ENCODE measurements around the gene TGFB3. TPM values are rescaled to one million over a fixed set of nuclear protein-coding genes. Genes with fewer than 3 reads are reported as not detected.

TGFB3 gene
- total and polyA plus RNA-seq, 4 donors, result 2.1 to 5.8 (median 3.2) TPM

GRCh38 chr14:75913183-75913582, 68.6 kb downstream of the TGFB3 start:
- no peaks in the 10 kb centered on the region for H3K27me3 ChIP-seq (ENCODE audit: control insufficient read depth in 4 of 4, insufficient read depth in 4 of 4, low read length in 3 of 4)
- TF ChIP-seq FOXA2 (IDR thresholded peaks at IDR 0.05) (no peak), EGR1 (IDR thresholded peaks at IDR 0.05; ENCODE audit: low read depth in 2 of 2) (no peak), RAD21 (IDR thresholded peaks at IDR 0.05) (no peak), HNF4G (IDR thresholded peaks at IDR 0.05) (no peak), YY1 (IDR thresholded peaks at IDR 0.05) (no peak), TAF1 (conservative IDR thresholded peaks at IDR 0.05) (no peak), ATF3 (IDR thresholded peaks at IDR 0.05) (no peak), SP1 (IDR thresholded peaks at IDR 0.05) (no peak), HNF4A (conservative IDR thresholded peaks at IDR 0.05) (no peak), NR2F2 (IDR thresholded peaks at IDR 0.05) (no peak), FOXA1 (IDR thresholded peaks at IDR 0.05) (no peak), RXRA (IDR thresholded peaks at IDR 0.05) (no peak), GABPA (IDR thresholded peaks at IDR 0.05 in 1 of 2, conservative IDR thresholded peaks at IDR 0.05 in 1 of 2) (no peak), MAX (IDR thresholded peaks at IDR 0.05) (no peak), REST (IDR thresholded peaks at IDR 0.05) (no peak), JUND (IDR thresholded peaks at IDR 0.05) (no peak), CTCF (IDR thresholded peaks at IDR 0.05; ENCODE audit: low read depth, low read length, missing input control) (no peak), ZBTB33 (IDR thresholded peaks at IDR 0.05) (no peak)
- 93% methylated on average over 2 of the region's 2 CpGs for whole genome bisulfite sequencing

More at GRCh38 chr14:75913183-75913582, 68.6 kb downstream of the TGFB3 start:
- Histone ChIP-seq H3K9me3 (ENCODE audit: control insufficient read depth in 4 of 4, low read length in 3 of 4) (no peaks in the 10 kb centered on the region), H3K27ac (ENCODE audit: low read depth in 1 of 2, low read length in 2 of 2) (no peak overlapping the region), H3K36me3 (ENCODE audit: control insufficient read depth in 4 of 4, insufficient read depth in 3 of 4, low read depth in 1 of 4, low read length in 3 of 4) (peaks cover 0 to 2% (median 0%) of the 10 kb centered on the region in 4 donors), H3K4me1 (ENCODE audit: control insufficient read depth in 4 of 4, insufficient read depth in 4 of 4, low read length in 3 of 4) (no peaks in the 10 kb centered on the region), H3K9ac (ENCODE audit: low read depth in 1 of 2, low read length in 2 of 2) (no peak overlapping the region), H3K4me3 (ENCODE audit: low read depth in 1 of 3, low read length in 3 of 3) (no peak overlapping the region)
- DNase-seq (ENCODE audit: low spot score), result no peak

Measured in liver (tissue), 9 donors.